ENCODE measurements around the gene ELFN1.

ELFN1 gene

GRCh38 chr7:1693991-1694524, 24.0 kb downstream of the ELFN1 start:
- Histone ChIP-seq H3K9me3 (ENCODE audit: insufficient read depth, low read length) (no peaks in the 10 kb centered on the region; the same call in 1 of the 2 replicates), H2AFZ (ENCODE audit: low read depth, low read length, severe bottlenecking) (no peak overlapping the region), H3K4me3 (ENCODE audit: insufficient read depth, low read length, poor library complexity, severe bottlenecking) (no peak overlapping the region), H3K27ac (ENCODE audit: low read depth, low read length) (no peak overlapping the region), H3K79me2 (ENCODE audit: insufficient read depth, low read length) (no peaks in the 10 kb centered on the region), H3K4me2 (ENCODE audit: low read depth, low read length, poor library complexity, severe bottlenecking) (no peak overlapping the region), H3K36me3 (ENCODE audit: low read length) (no peaks in the 10 kb centered on the region), H4K20me1 (ENCODE audit: low read depth, low read length) (no peaks in the 10 kb centered on the region), H3K9me2 (replicated peaks; ENCODE audit: insufficient read depth, low read length) (0 out of 2 replicates have a peak, but pooled peaks cover 3% of the 10 kb centered on the region), H3F3A (ENCODE audit: insufficient read depth) (no peaks in the 10 kb centered on the region), H3K9ac (ENCODE audit: low read length) (no peak overlapping the region), H3K27me3 (ENCODE audit: low read length) (no peaks in the 10 kb centered on the region)
- TF ChIP-seq EZH2phosphoT487 (conservative IDR thresholded peaks at IDR 0.05; ENCODE audit: low read length) (no peak), CTCF (IDR thresholded peaks at IDR 0.05; ENCODE audit: insufficient read depth, low read length, poor library complexity, severe bottlenecking) (no peak)

- no peak overlapping the region for H3K4me2 ChIP-seq (ENCODE audit: low read depth, low read length, poor library complexity, severe bottlenecking)
- H3K9ac ChIP-seq (ENCODE audit: low read length): no peak overlapping the region
- H3F3A ChIP-seq (ENCODE audit: insufficient read depth): no peaks in the 10 kb centered on the region
- H3K27me3 ChIP-seq (ENCODE audit: low read length): no peaks in the 10 kb centered on the region
- TF ChIP-seq CTCF (IDR thresholded peaks at IDR 0.05; ENCODE audit: insufficient read depth, low read length, poor library complexity, severe bottlenecking) (no peak), EZH2phosphoT487 (conservative IDR thresholded peaks at IDR 0.05; ENCODE audit: low read length) (no peak)
- no peaks in the 10 kb centered on the region for H3K36me3 ChIP-seq (ENCODE audit: low read length)
- H3K4me3 ChIP-seq (ENCODE audit: insufficient read depth, low read length, poor library complexity, severe bottlenecking): no peak overlapping the region
- H4K20me1 ChIP-seq (ENCODE audit: low read depth, low read length): no peaks in the 10 kb centered on the region
- H3K79me2 ChIP-seq (ENCODE audit: insufficient read depth, low read length): no peaks in the 10 kb centered on the region
- H3K9me2 ChIP-seq (replicated peaks; ENCODE audit: insufficient read depth, low read length): 0 out of 2 replicates have a peak, but pooled peaks cover under 1% of the 10 kb centered on the region
- no peak overlapping the region for H3K27ac ChIP-seq (ENCODE audit: low read depth, low read length)
- H3K9me3 ChIP-seq (ENCODE audit: insufficient read depth, low read length): no peaks in the 10 kb centered on the region
- no peak overlapping the region for H2AFZ ChIP-seq (ENCODE audit: low read depth, low read length, severe bottlenecking)
These were observed 24.8 kb downstream of the ELFN1 start for GRCh38 chr7:1694611-1695511.

GRCh38 chr7:1695800-1696454, 25.9 kb downstream of the ELFN1 start:
- Histone ChIP-seq H2AFZ (ENCODE audit: low read depth, low read length, severe bottlenecking) (no peak overlapping the region), H3K27ac (ENCODE audit: low read depth, low read length) (no peak overlapping the region), H3K27me3 (ENCODE audit: low read length) (no peaks in the 10 kb centered on the region), H4K20me1 (ENCODE audit: low read depth, low read length) (no peaks in the 10 kb centered on the region), H3K9me2 (replicated peaks; ENCODE audit: insufficient read depth, low read length) (no peaks in the 10 kb centered on the region), H3K4me2 (ENCODE audit: low read depth, low read length, poor library complexity, severe bottlenecking) (no peak overlapping the region), H3K36me3 (ENCODE audit: low read length) (no peaks in the 10 kb centered on the region), H3K4me3 (ENCODE audit: insufficient read depth, low read length, poor library complexity, severe bottlenecking) (no peak overlapping the region), H3F3A (ENCODE audit: insufficient read depth) (no peaks in the 10 kb centered on the region), H3K79me2 (ENCODE audit: insufficient read depth, low read length) (no peaks in the 10 kb centered on the region), H3K9ac (ENCODE audit: low read length) (no peak overlapping the region), H3K9me3 (ENCODE audit: insufficient read depth, low read length) (no peaks in the 10 kb centered on the region)
- no peak for TF ChIP-seq EZH2phosphoT487 (conservative IDR thresholded peaks at IDR 0.05; ENCODE audit: low read length)
- no peak for TF ChIP-seq CTCF (IDR thresholded peaks at IDR 0.05; ENCODE audit: insufficient read depth, low read length, poor library complexity, severe bottlenecking)
